NK-92 (cell line): Measurements from ENCODE around the gene NCKIPSD.
"Not testable (repeated sequence)": the region's sequence is repeated elsewhere in the genome, so short reads cannot be mapped to it uniquely, and the experiment has no call there.

ENCODE experiments used
- DNase-seq: peaks from one replicate; lab custom pipeline; 2025; ENCODE audit not compliant: unreplicated experiment; lab: John Stamatoyannopoulos, UW

The NCKIPSD gene

DNA sequence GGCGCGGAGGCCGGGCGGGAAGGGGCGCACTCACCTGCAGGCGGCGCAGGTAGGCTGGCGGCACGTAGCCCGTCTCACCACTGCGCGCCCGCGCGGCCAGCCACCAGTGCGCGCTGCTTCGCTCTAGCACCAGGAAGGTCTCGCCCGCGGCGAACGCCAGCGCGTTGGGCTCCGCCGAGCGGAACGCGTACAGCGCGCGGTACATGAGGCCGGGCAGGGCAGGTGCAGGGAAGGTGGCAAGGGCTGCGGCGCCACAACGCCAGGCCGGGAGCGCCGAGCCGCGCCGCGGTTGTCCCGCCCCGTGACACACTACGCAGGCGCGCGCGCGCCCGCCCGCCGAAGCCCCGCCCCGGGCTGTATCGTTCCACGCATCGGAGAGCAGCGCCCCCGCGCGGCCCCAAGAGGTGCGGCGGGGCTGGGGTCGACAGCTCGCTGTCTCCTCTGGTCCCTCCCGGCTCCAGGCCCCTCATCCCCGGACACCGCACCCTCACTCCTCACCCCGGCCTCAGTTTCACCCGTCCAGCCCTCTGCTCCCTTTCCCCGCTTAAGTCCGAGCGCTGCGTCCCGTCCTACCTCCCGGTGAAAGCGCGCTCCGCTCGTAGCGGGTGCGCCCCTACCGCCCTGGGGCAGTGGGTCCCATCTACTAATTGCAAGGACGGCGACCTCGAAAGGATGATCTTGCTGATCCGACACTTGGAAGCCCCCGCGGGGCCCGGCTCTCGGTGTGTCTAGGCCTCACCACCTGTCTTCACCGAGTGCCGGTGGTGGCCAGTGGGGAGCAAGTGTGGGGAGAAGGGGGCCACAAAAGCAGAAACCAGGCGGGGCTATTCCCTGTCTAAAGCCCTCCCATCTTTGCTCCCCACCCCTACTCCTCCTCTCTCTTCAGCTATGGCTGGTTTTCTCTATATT, at the start of gene NCKIPSD:
NCKIPSD (minus strand) TSS at position 313 of the 909 bp plus-strand sequence; CDS start at position 205, 108 bp downstream.
- peak; percentile 18 for DNase-seq

DNA sequence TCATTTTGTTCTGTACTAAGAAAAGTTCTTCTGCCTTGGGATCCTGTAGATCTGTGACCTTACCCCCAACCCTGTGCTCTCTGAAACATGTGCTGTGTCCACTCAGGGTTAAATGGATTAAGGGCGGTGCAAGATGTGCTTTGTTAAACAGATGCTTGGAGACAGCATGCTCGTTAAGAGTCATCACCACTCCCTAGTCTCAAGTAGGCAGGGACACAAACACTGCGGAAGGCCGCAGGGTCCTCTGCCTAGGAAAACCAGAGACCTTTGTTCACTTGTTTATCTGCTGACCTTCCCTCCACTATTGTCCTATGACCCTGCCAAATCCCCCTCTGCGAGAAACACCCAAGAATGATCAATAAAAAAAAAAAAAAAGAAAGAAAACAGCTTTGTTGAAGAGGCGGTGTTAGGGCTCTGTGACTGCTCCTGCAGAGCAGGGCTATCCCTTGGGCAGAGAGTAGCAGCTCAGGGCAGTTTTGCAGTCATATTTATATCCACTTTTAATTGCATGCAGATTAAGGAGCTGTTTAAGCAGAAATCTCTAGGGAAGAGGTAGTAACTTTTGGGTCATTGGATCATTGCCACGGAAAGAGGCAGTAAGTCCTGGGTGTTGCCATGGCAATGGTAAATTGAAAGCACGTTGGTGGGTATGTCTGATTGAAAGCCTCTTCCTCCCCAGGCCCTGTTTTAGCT, 49.5 kb upstream of the NCKIPSD start:
- DNase-seq = not testable (repeated sequence)

DNA sequence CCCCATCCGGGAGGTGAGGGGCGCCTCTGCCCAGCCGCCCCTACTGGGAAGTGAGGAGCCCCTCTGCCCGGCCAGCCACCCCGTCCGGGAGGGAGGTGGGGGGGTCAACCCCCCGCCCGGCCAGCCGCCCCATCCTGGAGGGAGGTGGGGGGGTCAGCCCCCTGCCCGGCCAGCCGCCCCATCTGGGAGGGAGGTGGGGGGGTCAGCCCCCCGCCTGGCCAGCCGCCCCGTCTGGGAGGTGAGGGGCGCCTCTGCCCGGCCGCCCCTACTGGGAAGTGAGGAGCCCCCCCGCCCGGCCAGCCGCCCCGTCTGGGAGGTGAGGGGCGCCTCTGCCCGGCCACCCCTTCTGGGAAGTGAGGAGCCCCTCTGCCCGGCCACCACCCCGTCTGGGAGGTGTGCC, 48.8 kb upstream of the NCKIPSD start:
- DNase-seq = not testable (repeated sequence)

DNA sequence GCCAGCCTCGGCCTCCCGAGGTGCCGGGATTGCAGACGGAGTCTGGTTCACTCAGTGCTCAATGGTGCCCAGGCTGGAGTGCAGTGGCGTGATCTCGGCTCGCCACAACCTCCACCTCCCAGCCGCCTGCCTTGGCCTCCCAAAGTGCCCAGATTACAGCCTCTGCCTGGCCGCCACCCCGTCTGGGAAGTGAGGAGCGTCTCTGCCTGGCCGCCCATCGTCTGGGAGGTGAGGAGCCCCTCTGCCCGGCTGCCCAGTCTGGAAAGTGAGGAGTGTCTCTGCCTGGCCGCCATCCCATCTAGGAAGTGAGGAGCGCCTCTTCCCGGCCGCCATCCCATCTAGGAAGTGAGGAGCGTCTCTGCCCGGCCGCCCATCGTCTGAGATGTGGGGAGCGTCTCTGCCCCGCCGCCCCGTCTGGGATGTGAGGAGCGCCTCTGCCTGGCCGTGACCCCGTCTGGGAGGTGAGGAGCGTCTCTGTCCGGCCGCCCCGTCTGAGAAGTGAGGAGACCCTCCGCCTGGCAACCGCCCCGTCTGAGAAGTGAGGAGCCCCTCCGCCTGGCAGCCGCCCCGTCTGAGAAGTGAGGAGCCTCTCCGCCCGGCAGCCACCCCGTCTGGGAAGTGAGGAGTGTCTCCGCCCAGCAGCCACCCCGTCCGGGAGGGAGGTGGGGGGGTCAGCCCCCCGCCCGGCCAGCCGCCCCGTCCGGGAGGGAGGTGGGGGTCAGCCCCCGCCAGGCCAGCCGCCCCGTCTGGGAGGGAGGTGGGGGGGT, 48.2 kb upstream of the NCKIPSD start:
- DNase-seq = not testable (repeated sequence)

DNA sequence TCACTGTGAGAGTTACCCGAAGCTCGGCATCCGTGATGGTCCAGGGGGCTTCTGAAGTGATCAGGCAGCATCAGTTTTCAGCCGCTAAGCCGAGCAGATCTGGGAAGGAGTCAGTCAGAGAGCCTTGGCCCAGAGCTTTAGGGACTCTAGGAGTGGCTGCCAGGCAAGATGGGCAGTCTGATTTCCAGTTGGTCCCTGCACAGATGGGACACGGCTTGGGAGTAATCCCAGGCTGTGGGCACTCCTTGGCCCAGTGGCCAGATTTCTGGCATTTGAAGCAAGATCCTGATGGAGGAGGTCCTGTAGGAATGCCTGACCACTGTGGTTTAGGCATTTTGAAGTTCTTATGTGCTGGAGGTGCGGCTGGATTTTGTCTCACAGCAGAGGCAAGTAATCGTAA, 41.8 kb upstream of the NCKIPSD start:
- DNase-seq = no peak

DNA sequence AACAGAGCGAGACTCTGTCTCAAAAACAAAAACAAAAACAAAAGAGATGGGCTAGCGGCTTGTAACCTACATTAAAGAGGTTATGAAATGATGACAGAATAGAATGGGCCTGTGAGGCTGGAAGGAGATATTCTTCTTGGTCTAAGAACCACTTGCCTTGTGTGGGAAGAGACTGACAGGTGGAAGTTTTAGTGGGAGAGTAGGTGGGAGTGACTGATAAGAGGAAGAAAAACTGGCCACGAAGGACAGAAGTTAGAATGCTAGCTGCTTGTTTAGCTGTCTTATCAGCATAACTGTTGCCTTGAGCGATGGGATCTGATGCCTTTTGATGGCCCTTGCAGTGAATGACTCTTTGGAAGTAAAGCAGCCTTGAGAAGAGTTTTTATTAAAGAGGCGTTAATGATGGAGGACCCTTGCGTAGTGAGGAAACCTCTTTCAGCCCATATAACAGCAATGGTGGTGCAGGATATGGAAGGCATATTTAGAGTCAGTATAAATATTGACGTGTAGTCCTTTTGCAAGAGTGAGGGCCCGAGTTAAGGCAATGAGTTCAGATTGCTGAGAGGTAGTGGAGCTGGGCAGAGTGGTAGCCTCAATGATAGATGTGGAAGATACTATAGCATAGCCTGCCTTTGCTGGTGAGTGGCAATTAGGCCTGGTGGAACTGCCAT, 39.6 kb upstream of the NCKIPSD start:
- not testable (repeated sequence) for DNase-seq

DNA sequence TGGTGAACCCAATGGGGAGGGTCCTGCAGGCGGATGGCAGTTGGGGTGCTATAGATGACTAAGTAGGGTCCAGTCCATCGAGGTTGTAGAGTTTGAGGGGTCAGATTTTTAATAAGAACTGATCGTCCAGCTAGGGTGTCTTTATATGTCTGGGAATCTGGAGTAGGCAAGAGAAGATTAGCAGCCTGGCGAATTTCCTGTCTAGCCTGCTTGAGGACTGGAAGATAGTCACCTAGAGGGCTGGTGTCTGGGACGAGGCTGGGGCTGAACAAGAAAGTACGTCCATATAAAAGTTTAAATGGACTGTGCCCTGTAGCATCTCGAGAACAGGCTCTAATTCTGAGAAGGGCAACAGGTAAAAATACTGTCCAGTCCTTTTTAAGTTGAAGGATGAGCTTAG, 38.0 kb upstream of the NCKIPSD start:
- no peak for DNase-seq

DNA sequence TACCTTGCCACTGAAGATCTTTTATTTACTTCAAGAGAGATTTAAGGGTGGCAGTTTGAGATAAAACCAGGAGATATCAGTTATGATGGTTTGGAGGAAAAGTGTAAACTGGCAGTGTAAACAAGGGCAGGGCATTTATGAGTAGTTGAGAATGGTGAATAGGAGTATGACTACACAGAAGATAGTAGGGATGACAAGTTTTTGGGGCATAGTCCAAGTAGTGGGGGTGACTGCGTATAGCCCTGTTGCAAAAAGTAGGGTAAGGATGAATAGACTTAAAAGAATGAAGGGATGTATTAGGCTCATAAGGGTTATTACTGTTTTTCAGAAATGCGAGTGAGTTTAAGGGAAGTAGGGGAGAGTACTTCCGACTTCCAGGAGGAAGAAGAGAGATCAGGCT, 37.6 kb upstream of the NCKIPSD start:
- not testable (repeated sequence) for DNase-seq

DNA sequence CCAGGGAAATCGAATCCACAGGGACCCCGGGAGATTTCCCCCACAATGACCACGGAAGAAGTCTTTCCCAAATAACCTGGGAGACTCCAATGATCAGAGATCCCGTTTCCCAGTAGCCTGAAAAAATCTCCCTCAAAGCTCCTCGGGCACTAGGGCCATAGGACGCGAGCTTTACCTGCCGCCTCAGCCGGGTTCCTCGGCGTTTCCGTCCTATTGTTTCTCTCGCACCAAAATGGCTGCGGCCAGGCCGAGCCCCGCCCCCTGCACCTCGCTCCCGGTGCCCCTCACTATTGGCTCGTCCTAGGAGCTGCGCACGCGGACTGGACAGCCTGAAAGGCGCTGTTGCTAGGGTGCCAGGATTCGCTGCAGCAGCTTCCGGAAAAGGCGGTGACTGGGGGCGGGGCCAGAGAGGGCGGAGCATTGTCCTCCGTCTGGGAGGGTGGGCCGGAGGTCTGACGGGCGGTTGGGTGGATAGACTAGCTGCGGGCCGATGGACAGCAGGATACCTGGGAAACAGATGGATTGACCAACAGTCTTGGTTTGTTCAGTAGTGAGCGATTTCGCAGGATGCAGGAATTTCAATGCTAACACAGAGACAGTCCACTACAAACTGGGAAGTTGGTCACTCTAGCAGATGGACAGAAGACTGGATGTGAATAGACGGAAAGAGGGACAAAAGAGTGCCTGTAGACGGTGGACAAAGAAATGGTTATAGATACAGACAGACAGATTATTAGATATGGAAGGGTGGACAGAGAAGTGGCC, 31.4 kb upstream of the NCKIPSD start, which contains the start of gene IP6K2:
IP6K2 (minus strand) TSS at position 240 of the 765 bp plus-strand sequence. CDS start 21,930 bp downstream, outside the sequence.
- peak; percentile 88 for DNase-seq

DNA sequence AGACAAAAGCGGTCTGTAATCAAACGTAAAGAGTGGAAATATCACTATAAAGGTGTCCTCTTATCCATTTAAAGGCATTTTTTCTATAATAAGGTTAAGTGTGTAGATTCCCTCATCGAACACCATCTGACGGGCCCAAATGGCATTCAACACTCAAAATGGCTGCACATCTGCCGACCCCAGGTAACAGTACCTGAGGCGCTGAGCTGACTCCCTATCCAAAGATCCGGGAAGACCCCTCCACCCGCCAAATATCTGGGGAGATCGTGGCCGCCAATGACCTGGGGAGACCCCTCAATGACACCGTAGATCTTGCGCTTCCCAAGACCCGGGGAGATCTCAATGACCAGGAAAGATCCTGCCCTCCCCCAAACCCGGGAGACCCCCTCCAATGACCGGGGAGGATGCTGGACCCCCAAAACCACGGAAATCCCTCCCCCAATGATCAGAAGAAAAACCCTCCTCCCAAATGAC, 30.8 kb upstream of the NCKIPSD start:
- DNase-seq = no peak

DNA sequence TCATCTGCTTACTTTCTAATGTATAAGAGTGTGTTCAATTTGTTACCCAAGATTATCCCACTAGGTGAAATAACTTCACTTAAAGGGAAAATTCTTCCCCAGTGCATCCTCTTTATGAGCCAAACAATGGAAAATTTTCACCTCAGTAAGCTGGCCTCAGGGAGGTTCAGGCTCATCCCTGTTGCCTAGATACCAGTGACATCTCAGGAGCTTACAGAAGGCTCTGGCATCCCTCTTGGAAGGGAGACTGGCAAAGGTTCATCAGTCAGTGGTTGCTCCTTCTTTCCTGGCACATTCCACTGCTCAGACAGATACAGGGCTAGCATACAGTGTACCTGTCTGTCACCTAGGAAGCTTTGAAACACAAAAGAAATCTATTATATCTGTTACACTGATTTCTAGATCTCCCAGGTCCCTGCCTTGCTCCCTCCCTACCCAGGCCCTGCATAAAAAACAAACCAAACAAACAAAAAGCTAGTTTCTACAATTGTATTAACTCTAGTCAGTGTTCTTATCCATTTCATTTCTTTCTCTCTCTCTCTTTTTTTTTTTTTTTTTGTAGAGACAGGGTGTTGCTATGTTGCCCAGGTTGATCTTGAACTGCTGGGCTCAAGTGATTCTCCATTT, 29.6 kb upstream of the NCKIPSD start:
- no peak for DNase-seq

DNA sequence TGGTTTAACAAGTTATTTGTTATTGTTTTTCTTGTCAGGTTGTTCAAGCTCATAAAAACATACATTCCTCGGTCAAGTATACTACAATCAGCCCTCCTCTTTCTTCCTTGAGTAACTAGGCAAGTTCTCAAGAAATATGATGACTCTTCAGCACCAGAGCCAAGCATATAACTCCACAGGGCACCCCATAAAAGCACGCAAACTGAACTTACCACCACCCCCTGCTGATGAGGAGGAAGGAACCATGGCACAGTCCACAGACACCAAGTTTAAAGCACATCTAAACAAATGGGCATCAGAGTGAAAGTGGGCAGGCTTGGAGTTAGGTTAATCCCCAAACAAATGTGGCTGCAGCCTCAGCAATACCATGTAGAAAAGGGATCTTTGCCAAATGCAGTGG, 26.0 kb upstream of the NCKIPSD start:
- DNase-seq = no peak

DNA sequence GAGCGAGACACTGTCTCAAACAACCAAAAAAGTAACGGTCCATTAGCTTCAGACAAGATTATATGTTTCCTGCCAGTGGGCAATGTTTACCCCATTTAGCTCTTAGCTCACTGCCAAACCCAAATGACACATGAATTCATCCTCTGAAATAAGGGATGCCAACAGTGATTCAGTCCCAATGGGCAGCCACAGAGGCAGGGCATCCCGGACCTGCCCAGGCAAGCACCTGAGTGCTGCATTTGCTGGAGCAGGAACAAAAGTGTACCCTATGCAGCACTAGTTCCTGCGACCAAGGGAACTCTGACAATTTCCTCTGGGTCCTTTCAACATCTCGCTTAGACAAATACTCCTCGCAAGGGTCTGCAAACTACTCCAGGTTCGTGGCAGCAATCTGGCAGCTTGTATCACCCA, 23.3 kb upstream of the NCKIPSD start:
- no peak for DNase-seq

DNA sequence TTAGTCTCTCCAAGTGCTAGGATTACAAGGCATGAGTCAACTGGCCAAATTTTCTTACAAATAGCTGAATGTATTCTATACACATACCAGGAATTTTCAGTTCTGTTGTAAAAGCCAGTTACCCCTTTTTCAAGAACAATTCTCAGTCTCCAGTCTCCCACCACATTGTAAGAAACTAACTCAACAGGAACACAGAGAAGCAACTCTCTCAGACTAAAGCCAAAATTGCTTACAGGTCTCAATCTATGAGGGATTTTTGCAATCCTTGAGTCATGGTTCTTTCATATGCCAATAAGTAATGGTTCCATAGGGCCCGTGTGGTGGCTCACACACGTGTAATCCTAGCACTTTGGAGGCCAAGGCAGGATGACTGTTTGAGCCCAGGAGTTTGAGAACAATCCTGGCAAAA, 22.8 kb upstream of the NCKIPSD start:
- DNase-seq = no peak

DNA sequence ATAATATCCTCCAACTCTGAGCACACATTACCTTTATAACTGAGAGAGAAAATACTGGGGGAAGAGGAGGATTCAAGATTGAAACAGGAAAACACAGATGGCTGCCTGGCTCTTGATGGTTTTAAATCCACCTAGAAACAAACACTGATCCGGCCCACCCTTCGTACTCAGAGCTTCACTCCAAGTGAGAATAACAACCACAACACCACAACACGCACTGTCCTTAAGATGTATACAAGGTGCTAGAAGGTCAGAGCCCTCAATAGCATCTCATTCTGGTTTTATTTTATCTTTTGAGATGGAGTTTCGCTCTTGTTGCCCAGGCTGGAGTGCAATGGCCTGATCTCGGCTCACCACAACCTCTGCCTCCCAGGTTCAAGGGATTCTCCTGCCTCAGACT, 21.4 kb upstream of the NCKIPSD start:
- no peak for DNase-seq

DNA sequence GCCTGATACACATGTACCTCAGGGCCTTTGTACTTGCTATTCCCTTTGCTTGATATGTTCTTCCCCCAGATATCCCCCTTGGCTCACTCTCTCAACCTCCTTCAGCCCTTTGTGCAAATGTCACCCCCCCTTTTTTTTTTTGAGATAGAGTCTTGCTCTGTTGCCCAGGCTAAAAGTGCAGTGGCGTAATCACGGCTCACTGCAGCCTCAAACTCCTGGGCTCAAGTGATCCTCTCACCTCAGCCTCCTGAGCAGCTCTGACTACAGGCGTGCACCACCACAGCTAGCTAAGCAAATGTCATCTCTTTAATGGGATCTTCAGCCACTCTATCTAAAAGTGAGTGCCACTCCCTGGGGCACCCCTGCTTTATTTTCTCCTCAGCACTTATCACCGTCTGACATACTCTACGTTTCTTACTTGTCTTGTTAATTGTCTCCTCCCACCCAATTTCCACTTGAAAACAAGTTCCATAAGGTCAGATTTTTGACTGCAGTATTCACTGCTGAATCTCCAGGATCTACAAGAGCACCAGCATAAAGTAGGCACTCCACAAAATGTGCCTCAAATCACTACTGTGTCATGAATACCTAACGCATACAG, 16.7 kb upstream of the NCKIPSD start:
- DNase-seq = no peak

DNA sequence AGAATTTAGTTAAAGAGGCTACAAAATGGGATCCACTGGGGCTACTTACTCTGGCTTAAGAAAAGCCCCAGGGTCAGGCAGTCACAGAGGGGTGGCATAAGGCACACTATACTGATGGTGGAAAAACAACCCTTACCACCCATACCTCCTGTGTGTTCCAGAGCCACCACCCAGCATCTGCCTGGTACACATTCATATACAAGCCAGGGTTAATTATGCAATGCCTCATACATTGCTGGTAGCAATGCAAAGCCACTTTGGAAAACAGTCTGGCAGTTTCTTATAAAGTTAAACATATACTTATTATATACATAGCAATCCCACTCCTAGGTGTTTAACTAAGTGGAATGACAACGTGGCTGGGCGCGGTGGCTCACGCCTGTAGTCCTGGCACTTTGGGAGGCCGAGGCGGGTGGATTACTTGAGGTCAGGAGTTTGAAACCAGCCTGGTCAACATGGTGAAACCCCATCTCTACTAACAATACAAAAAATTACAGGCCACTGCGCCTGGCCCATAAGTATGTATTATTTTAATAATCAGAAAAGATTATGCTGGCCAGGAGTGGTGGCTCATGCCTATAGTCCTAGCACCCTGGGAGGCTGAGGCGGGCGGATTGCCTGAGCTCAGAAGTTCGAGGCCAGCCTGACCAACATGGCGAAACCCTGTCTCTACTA, 15.2 kb upstream of the NCKIPSD start:
- DNase-seq = no peak

DNA sequence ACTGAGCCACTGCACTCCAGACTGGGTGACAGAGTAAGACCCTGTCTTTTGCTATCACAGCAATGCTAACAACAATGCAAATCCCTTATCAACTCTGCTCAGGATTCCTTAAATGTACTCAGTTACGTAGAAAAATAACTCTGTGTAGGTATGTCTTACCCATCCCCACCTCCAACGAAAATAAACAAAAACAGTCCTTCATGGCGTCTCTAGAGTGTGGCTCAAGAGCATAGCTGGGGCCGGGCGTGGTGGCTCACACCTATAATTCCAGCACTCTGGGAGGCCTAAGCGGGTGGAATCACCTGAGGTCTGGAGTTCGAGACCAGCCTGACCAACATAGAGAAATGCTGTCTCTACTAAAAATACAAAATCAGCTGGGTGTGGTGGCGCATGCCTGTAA, 13.2 kb upstream of the NCKIPSD start:
- DNase-seq = no peak
